Measurements from ENCODE around the gene FCER2.

GRCh38 chr19:7672522-7672921 is 29.4 kb downstream of the FCER2 start:
- TF ChIP-seq, protein P1, sequence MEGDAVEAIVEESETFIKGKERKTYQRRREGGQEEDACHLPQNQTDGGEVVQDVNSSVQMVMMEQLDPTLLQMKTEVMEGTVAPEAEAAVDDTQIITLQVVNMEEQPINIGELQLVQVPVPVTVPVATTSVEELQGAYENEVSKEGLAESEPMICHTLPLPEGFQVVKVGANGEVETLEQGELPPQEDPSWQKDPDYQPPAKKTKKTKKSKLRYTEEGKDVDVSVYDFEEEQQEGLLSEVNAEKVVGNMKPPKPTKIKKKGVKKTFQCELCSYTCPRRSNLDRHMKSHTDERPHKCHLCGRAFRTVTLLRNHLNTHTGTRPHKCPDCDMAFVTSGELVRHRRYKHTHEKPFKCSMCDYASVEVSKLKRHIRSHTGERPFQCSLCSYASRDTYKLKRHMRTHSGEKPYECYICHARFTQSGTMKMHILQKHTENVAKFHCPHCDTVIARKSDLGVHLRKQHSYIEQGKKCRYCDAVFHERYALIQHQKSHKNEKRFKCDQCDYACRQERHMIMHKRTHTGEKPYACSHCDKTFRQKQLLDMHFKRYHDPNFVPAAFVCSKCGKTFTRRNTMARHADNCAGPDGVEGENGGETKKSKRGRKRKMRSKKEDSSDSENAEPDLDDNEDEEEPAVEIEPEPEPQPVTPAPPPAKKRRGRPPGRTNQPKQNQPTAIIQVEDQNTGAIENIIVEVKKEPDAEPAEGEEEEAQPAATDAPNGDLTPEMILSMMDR (IDR thresholded peaks at IDR 0.05): no peak
- TF ChIP-seq POLR2AphosphoS5 (IDR thresholded peaks at IDR 0.05; ENCODE audit: low read depth, low read length) (no peak), TCF7L2 (IDR thresholded peaks at IDR 0.05; ENCODE audit: low read depth, low read length) (no peak), SIN3A (IDR thresholded peaks at IDR 0.05; ENCODE audit: borderline replicate concordance, insufficient read depth, low read depth, low read length) (no peak)
- TF ChIP-seq, protein P2, sequence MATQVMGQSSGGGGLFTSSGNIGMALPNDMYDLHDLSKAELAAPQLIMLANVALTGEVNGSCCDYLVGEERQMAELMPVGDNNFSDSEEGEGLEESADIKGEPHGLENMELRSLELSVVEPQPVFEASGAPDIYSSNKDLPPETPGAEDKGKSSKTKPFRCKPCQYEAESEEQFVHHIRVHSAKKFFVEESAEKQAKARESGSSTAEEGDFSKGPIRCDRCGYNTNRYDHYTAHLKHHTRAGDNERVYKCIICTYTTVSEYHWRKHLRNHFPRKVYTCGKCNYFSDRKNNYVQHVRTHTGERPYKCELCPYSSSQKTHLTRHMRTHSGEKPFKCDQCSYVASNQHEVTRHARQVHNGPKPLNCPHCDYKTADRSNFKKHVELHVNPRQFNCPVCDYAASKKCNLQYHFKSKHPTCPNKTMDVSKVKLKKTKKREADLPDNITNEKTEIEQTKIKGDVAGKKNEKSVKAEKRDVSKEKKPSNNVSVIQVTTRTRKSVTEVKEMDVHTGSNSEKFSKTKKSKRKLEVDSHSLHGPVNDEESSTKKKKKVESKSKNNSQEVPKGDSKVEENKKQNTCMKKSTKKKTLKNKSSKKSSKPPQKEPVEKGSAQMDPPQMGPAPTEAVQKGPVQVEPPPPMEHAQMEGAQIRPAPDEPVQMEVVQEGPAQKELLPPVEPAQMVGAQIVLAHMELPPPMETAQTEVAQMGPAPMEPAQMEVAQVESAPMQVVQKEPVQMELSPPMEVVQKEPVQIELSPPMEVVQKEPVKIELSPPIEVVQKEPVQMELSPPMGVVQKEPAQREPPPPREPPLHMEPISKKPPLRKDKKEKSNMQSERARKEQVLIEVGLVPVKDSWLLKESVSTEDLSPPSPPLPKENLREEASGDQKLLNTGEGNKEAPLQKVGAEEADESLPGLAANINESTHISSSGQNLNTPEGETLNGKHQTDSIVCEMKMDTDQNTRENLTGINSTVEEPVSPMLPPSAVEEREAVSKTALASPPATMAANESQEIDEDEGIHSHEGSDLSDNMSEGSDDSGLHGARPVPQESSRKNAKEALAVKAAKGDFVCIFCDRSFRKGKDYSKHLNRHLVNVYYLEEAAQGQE (IDR thresholded peaks at IDR 0.05; ENCODE audit: insufficient read depth in 1 of 2, low read depth in 2 of 2, low read length in 1 of 2): no peak
